GM23338 (cell line): ENCODE measurements around the gene PIK3CG.
"Not testable (repeated sequence)": the region's sequence is repeated elsewhere in the genome, so short reads cannot be mapped to it uniquely, and the experiment has no call there.

Source experiments
- CREB1 ChIP-seq: fragments of 250-450 bp; sonication (Bioruptor Pico); IDR thresholded peaks from 2 replicates; pipeline ENCODE4 v1.5.0; 2020; ENCODE audit warnings: low read depth, mild to moderate bottlenecking, moderate library complexity
- CTCF ChIP-seq, 2 experiments: fragments of 200-600 bp in 1 of 2; sonication (generic) in 1 of 2; conservative IDR thresholded peaks; 2 replicates each; pipeline versions ENCODE4 v1.5.1 to v1.6.1; 2016 to 2017; ENCODE audit warnings: antibody characterized with exemption in 2 of 2, low read depth in 2 of 2, mild to moderate bottlenecking in 2 of 2, moderate library complexity in 1 of 2
- EZH2 ChIP-seq: fragments of 200-600 bp; sonication (generic); IDR thresholded peaks from one replicate; pipeline ENCODE4 v1.8.0; 2017; ENCODE audit warnings: antibody characterized with exemption, mild to moderate bottlenecking, low read depth; ENCODE audit not compliant: unreplicated experiment
- NANOG ChIP-seq: IDR thresholded peaks from 2 replicates; pipeline ENCODE4 v1.6.1; 2016; ENCODE audit warnings: antibody characterized with exemption, borderline replicate concordance
- POLR2AphosphoS5 ChIP-seq: IDR thresholded peaks from 2 replicates; pipeline ENCODE4 v1.6.1; 2016; ENCODE audit warnings: antibody characterized with exemption, low read depth

GRCh38 chr7:106830896-106831295 is 34.2 kb upstream of the PIK3CG start:
- not testable (repeated sequence) for TF ChIP-seq CTCF (conservative IDR thresholded peaks at IDR 0.05; ENCODE audit: low read depth in 2 of 2); POLR2AphosphoS5; EZH2; CREB1 (CRISPR knock-in tag); NANOG
